ENCODE measurements around the gene YBEY.

YBEY gene

DNA sequence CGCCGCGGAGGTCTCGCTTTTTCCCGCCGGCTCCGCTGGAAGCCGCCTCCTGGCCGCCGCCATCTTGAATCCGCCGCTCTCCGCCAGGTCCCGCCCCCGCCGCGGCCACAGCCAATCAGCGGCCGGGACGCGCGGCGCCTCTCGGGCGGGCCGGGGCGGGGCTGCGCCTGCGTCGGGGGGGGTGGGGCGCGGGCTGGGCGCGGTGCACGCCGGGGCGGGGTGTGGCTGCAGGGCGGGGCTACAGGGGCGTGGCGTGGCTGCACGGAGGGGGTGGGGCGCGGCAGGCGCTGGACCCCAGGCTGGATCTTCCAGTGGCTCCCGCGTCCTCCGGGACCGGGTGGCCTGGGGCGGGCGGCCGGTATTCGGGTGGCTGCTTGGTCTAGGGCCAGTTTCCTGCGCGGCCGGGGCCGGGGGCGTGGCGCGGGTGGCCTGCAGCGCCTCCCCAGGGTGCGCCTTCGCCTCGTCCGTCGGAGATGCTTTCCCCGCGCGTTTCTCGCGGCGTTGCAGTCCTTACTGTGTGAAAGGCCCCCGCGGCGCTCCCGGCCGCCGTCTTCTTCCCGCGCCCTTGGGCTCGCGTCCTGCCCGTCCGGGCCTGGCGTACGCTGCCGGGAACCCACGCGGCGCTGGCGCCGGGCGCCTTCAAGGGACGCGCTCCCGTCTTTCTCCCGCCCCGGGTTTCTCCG is 38.4 kb downstream of the YBEY start (continued):
- TF ChIP-seq, protein P1, sequence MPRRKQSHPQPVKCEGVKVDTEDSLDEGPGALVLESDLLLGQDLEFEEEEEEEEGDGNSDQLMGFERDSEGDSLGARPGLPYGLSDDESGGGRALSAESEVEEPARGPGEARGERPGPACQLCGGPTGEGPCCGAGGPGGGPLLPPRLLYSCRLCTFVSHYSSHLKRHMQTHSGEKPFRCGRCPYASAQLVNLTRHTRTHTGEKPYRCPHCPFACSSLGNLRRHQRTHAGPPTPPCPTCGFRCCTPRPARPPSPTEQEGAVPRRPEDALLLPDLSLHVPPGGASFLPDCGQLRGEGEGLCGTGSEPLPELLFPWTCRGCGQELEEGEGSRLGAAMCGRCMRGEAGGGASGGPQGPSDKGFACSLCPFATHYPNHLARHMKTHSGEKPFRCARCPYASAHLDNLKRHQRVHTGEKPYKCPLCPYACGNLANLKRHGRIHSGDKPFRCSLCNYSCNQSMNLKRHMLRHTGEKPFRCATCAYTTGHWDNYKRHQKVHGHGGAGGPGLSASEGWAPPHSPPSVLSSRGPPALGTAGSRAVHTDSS (tag by site-specific recombination; IDR thresholded peaks at IDR 0.05) = no peak
- TF ChIP-seq, protein P2, sequence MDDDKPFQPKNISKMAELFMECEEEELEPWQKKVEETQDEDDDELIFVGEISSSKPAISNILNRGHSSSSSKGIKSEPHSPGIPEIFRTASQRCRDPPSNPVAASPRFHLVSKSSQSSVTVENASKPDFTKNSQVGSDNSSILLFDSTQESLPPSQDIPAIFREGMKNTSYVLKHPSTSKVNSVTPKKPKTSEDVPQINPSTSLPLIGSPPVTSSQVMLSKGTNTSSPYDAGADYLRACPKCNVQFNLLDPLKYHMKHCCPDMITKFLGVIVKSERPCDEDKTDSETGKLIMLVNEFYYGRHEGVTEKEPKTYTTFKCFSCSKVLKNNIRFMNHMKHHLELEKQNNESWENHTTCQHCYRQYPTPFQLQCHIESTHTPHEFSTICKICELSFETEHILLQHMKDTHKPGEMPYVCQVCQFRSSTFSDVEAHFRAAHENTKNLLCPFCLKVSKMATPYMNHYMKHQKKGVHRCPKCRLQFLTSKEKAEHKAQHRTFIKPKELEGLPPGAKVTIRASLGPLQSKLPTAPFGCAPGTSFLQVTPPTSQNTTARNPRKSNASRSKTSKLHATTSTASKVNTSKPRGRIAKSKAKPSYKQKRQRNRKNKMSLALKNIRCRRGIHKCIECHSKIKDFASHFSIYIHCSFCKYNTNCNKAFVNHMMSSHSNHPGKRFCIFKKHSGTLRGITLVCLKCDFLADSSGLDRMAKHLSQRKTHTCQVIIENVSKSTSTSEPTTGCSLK (tag by site-specific recombination; IDR thresholded peaks at IDR 0.05) = no peak
- no peak for TF ChIP-seq ZNF416 (tag by site-specific recombination; IDR thresholded peaks at IDR 0.05)
- TF ChIP-seq, protein P3, sequence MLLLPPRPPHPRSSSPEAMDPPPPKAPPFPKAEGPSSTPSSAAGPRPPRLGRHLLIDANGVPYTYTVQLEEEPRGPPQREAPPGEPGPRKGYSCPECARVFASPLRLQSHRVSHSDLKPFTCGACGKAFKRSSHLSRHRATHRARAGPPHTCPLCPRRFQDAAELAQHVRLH (tag by site-specific recombination; IDR thresholded peaks at IDR 0.05) = no peak
- TF ChIP-seq ZNF555 (tag by site-specific recombination; conservative IDR thresholded peaks at IDR 0.05) = no peak
- TF ChIP-seq ZNF16 (tag by site-specific recombination; IDR thresholded peaks at IDR 0.05; ENCODE audit: low read depth) = no peak
- no peak; the same call in 1 of the 2 replicates for TF ChIP-seq ZSCAN30 (tag by site-specific recombination; IDR thresholded peaks at IDR 0.05)
- peak; percentile 92 for TF ChIP-seq KLF8 (tag by site-specific recombination; IDR thresholded peaks at IDR 0.05)
- no peak for TF ChIP-seq ZNF19 (tag by site-specific recombination; IDR thresholded peaks at IDR 0.05; ENCODE audit: low read depth)
- no peak for TF ChIP-seq ZNF391 (tag by site-specific recombination; IDR thresholded peaks at IDR 0.05; ENCODE audit: borderline replicate concordance, low read depth)
- TF ChIP-seq, protein P4, sequence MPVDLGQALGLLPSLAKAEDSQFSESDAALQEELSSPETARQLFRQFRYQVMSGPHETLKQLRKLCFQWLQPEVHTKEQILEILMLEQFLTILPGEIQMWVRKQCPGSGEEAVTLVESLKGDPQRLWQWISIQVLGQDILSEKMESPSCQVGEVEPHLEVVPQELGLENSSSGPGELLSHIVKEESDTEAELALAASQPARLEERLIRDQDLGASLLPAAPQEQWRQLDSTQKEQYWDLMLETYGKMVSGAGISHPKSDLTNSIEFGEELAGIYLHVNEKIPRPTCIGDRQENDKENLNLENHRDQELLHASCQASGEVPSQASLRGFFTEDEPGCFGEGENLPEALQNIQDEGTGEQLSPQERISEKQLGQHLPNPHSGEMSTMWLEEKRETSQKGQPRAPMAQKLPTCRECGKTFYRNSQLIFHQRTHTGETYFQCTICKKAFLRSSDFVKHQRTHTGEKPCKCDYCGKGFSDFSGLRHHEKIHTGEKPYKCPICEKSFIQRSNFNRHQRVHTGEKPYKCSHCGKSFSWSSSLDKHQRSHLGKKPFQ (tag by site-specific recombination; IDR thresholded peaks at IDR 0.05) = no peak
- TF ChIP-seq ZNF214 (tag by site-specific recombination; IDR thresholded peaks at IDR 0.05; ENCODE audit: borderline replicate concordance) = no peak
- TF ChIP-seq, protein P5, sequence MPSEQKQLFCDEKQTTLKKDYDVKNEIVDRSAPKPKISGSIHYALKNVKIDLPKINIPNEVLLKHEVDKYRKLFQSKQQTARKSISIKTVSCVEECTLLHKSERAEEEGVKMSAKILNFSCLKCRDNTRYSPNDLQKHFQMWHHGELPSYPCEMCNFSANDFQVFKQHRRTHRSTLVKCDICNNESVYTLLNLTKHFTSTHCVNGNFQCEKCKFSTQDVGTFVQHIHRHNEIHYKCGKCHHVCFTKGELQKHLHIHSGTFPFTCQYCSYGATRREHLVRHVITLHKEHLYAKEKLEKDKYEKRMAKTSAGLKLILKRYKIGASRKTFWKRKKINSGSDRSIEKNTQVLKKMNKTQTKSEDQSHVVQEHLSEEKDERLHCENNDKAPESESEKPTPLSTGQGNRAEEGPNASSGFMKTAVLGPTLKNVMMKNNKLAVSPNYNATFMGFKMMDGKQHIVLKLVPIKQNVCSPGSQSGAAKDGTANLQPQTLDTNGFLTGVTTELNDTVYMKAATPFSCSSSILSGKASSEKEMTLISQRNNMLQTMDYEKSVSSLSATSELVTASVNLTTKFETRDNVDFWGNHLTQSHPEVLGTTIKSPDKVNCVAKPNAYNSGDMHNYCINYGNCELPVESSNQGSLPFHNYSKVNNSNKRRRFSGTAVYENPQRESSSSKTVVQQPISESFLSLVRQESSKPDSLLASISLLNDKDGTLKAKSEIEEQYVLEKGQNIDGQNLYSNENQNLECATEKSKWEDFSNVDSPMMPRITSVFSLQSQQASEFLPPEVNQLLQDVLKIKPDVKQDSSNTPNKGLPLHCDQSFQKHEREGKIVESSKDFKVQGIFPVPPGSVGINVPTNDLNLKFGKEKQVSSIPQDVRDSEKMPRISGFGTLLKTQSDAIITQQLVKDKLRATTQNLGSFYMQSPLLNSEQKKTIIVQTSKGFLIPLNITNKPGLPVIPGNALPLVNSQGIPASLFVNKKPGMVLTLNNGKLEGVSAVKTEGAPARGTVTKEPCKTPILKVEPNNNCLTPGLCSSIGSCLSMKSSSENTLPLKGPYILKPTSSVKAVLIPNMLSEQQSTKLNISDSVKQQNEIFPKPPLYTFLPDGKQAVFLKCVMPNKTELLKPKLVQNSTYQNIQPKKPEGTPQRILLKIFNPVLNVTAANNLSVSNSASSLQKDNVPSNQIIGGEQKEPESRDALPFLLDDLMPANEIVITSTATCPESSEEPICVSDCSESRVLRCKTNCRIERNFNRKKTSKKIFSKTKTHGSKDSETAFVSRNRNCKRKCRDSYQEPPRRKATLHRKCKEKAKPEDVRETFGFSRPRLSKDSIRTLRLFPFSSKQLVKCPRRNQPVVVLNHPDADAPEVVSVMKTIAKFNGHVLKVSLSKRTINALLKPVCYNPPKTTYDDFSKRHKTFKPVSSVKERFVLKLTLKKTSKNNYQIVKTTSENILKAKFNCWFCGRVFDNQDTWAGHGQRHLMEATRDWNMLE (tag by site-specific recombination; conservative IDR thresholded peaks at IDR 0.05; ENCODE audit: low read depth) = no peak; the same call in 1 of the 2 replicates
- no peak for TF ChIP-seq ZNF211 (tag by site-specific recombination; IDR thresholded peaks at IDR 0.05; ENCODE audit: low read depth)
- no peak; the same call in none of the 2 replicates for TF ChIP-seq ZNF76 (tag by site-specific recombination; IDR thresholded peaks at IDR 0.05; ENCODE audit: borderline replicate concordance, low read depth)
- TF ChIP-seq ZNF837 (tag by site-specific recombination; IDR thresholded peaks at IDR 0.05) = no peak
- TF ChIP-seq MYNN (tag by site-specific recombination; IDR thresholded peaks at IDR 0.05; ENCODE audit: borderline replicate concordance) = no peak
- TF ChIP-seq ZBTB1 (tag by site-specific recombination; IDR thresholded peaks at IDR 0.05) = no peak
- TF ChIP-seq ZNF621 (tag by site-specific recombination; IDR thresholded peaks at IDR 0.05) = no peak
- TF ChIP-seq MEIS1 (CRISPR knock-in tag; IDR thresholded peaks at IDR 0.05; ENCODE audit: borderline replicate concordance) = no peak
- TF ChIP-seq ZNF302 (tag by site-specific recombination; IDR thresholded peaks at IDR 0.05; ENCODE audit: low read depth) = no peak
- TF ChIP-seq TRIM28 (IDR thresholded peaks at IDR 0.05; ENCODE audit: borderline replicate concordance, low read length) = no peak
- 0 out of 2 replicates have a peak, but pooled peaks have one; percentile 12 for TF ChIP-seq ZNF146 (tag by site-specific recombination; IDR thresholded peaks at IDR 0.05)
- no peak for TF ChIP-seq ZNF776 (tag by site-specific recombination; IDR thresholded peaks at IDR 0.05; ENCODE audit: borderline replicate concordance)
- TF ChIP-seq SP7 (tag by site-specific recombination; IDR thresholded peaks at IDR 0.05) = no peak; the same call in 1 of the 2 replicates
- TF ChIP-seq, protein P6, sequence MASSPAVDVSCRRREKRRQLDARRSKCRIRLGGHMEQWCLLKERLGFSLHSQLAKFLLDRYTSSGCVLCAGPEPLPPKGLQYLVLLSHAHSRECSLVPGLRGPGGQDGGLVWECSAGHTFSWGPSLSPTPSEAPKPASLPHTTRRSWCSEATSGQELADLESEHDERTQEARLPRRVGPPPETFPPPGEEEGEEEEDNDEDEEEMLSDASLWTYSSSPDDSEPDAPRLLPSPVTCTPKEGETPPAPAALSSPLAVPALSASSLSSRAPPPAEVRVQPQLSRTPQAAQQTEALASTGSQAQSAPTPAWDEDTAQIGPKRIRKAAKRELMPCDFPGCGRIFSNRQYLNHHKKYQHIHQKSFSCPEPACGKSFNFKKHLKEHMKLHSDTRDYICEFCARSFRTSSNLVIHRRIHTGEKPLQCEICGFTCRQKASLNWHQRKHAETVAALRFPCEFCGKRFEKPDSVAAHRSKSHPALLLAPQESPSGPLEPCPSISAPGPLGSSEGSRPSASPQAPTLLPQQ (tag by site-specific recombination; IDR thresholded peaks at IDR 0.05) = peak; percentile 57
- peak; percentile 81; the same call in 1 of the 2 replicates for TF ChIP-seq ZNF785 (tag by site-specific recombination; IDR thresholded peaks at IDR 0.05)
- no peak for TF ChIP-seq ZNF529 (tag by site-specific recombination; IDR thresholded peaks at IDR 0.05; ENCODE audit: insufficient replicate concordance)
